ENCODE results near the gene CCDC85B.
"Not testable (repeated sequence)": the region's sequence is repeated elsewhere in the genome, so short reads cannot be mapped to it uniquely, and the experiment has no call there.

CCDC85B gene

GRCh38 chr11:65890324-65891218 lies at the start of gene CCDC85B:
TSS of gene CCDC85B (plus strand) at chr11:65890673. CDS start at chr11:65890784, 111 bp downstream.
- TF ChIP-seq, protein P1, sequence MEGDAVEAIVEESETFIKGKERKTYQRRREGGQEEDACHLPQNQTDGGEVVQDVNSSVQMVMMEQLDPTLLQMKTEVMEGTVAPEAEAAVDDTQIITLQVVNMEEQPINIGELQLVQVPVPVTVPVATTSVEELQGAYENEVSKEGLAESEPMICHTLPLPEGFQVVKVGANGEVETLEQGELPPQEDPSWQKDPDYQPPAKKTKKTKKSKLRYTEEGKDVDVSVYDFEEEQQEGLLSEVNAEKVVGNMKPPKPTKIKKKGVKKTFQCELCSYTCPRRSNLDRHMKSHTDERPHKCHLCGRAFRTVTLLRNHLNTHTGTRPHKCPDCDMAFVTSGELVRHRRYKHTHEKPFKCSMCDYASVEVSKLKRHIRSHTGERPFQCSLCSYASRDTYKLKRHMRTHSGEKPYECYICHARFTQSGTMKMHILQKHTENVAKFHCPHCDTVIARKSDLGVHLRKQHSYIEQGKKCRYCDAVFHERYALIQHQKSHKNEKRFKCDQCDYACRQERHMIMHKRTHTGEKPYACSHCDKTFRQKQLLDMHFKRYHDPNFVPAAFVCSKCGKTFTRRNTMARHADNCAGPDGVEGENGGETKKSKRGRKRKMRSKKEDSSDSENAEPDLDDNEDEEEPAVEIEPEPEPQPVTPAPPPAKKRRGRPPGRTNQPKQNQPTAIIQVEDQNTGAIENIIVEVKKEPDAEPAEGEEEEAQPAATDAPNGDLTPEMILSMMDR (IDR thresholded peaks at IDR 0.05; ENCODE audit: low read depth, low read length, missing control alignments), result no peak
- peak; percentile 90 for DNase-seq (ENCODE audit: low read depth)
- peak within 1 kb of the TSS; percentile 86 for H3K4me3 ChIP-seq (ENCODE audit: low read depth, low read length)

GRCh38 chr11:65842144-65842543 lies 48.3 kb upstream of the CCDC85B start:
- TF ChIP-seq, protein P1 (IDR thresholded peaks at IDR 0.05; ENCODE audit: low read depth, low read length, missing control alignments), result no peak
- H3K4me3 ChIP-seq (ENCODE audit: low read depth, low read length), result no peak overlapping the region
- no peak for DNase-seq (ENCODE audit: low read depth)

GRCh38 chr11:65843811-65844210 lies 46.7 kb upstream of the CCDC85B start:
- no peak overlapping the region for H3K4me3 ChIP-seq (ENCODE audit: low read depth, low read length)
- DNase-seq (ENCODE audit: low read depth), result no peak
- TF ChIP-seq, protein P1 (IDR thresholded peaks at IDR 0.05; ENCODE audit: low read depth, low read length, missing control alignments), result no peak

GRCh38 chr11:65844231-65844872 lies 46.1 kb upstream of the CCDC85B start:
- no peak overlapping the region for H3K4me3 ChIP-seq (ENCODE audit: low read depth, low read length)
- TF ChIP-seq, protein P1 (IDR thresholded peaks at IDR 0.05; ENCODE audit: low read depth, low read length, missing control alignments), result no peak
- no peak for DNase-seq (ENCODE audit: low read depth)

GRCh38 chr11:65847746-65848145 lies 42.7 kb upstream of the CCDC85B start:
- TF ChIP-seq, protein P1 (IDR thresholded peaks at IDR 0.05; ENCODE audit: low read depth, low read length, missing control alignments), result no peak
- no peak overlapping the region for H3K4me3 ChIP-seq (ENCODE audit: low read depth, low read length)
- DNase-seq (ENCODE audit: low read depth), result no peak

DNA sequence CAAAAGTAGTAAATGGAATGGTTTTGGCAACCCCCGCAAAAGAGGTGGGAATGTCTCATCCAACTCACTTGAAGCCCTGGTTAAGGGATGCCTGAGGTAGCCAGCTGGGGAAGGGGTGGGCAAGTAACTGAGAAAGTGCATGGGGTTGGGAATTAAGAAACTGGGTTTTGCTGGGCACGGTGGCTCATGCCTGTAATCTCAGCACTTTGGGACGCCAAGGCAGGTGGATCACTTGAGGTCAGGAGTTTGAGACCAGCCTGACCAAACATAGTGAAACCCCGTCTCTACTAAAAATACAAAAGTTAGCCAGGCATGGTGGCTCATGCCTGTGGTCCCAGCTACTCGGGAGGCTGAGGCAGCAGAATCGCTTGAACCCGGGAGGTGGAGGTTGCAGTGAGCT lies 41.8 kb upstream of the CCDC85B start:
- not testable (repeated sequence) for DNase-seq (ENCODE audit: low read depth); H3K4me3 ChIP-seq (ENCODE audit: low read depth, low read length)

- no peak for DNase-seq (ENCODE audit: low read depth)
- no peak overlapping the region for H3K4me3 ChIP-seq (ENCODE audit: low read depth, low read length)
- TF ChIP-seq, protein P1 (IDR thresholded peaks at IDR 0.05; ENCODE audit: low read depth, low read length, missing control alignments), result no peak
These were observed 41.1 kb upstream of the CCDC85B start for GRCh38 chr11:65849366-65849765.
